ENCODE results near the gene TXN.

DNA sequence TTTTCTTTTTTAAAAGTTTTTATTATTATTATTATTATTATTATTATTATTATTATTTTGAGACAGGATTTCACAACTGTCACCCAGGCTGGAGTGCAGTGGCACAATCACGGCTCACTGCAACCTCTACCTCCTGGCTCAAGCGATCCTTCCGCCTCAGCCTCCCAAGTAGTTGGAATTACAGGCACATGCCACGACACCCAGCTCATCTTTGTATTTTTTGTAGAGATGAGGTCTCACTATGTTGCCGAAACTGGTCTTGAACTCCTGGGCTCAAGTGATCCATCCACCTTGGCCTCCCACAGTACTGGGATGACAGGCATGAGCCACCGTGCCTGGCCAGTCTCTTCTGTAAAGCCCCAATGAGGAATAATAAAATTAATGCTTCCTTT is 31.0 kb upstream of the TXN start:
- no peak for TF ChIP-seq POLR2AphosphoS5 (IDR thresholded peaks at IDR 0.05)
- TF ChIP-seq EP300 (IDR thresholded peaks at IDR 0.05) = no peak
- no peak for TF ChIP-seq POLR2A (IDR thresholded peaks at IDR 0.05)

Data from stomach (tissue), 4 donors.